OCI-LY3 (cell line): ENCODE results near the gene SPATA31C1.

Source experiments
- H2AFZ ChIP-seq: fragments of 200-600, 300-600 bp; shearing (Covaris generic); 2 replicates; pipeline ENCODE4 v1.6.0; 2014; ENCODE audit warnings: antibody characterized with exemption, low read depth, low read length
- H3K27ac ChIP-seq: fragments of 200-600, 300-600 bp; sonication (generic); 2 replicates; pipeline ENCODE4 v1.5.1; 2014; ENCODE audit warnings: mild to moderate bottlenecking, low read length, moderate library complexity, mixed read lengths
- H3K27me3 ChIP-seq: fragments of 200-600, 300-600 bp; sonication (generic); 2 replicates; pipeline ENCODE4 v1.6.1; 2014; ENCODE audit warnings: low read depth, low read length, mixed read lengths
- H3K36me3 ChIP-seq: fragments of 200-600, 300-600 bp; sonication (generic); replicated peaks from 2 replicates; pipeline ENCODE3; 2014; ENCODE audit warnings: low read depth, low read length, mixed read lengths
- H3K4me1 ChIP-seq: fragments of 300-600, 200-600 bp; sonication (generic); 2 replicates; pipeline ENCODE4 v1.6.1; 2014; ENCODE audit warnings: low read length, mixed read lengths
- H3K4me2 ChIP-seq: fragments of 200-600, 300-600 bp; sonication (generic); 2 replicates; pipeline ENCODE4 v1.6.1; 2014; ENCODE audit warnings: low read length, mixed read lengths
- H3K4me3 ChIP-seq: fragments of 300-600, 200-600 bp; sonication (generic); 2 replicates; pipeline ENCODE4 v1.5.1; 2014; ENCODE audit warnings: antibody characterized with exemption, mild to moderate bottlenecking, low read length, moderate library complexity
- H3K79me2 ChIP-seq: fragments of 300-600, 200-600 bp; shearing (Covaris generic); 2 replicates; pipeline ENCODE4 v1.6.1; 2014; ENCODE audit warnings: mild to moderate bottlenecking, low read length, mixed read lengths
- H3K9ac ChIP-seq: fragments of 300-600, 200-600 bp; shearing (Covaris generic); 2 replicates; pipeline ENCODE4 v1.6.0; 2014; ENCODE audit warnings: mild to moderate bottlenecking, low read length, moderate library complexity
- H3K9me3 ChIP-seq: fragments of 200-600, 300-600 bp; shearing (Covaris generic); 2 replicates; pipeline ENCODE4 v1.6.1; 2014; ENCODE audit warnings: low read length, mixed read lengths; ENCODE audit not compliant: insufficient read depth
- H4K20me1 ChIP-seq: fragments of 200-600, 300-600 bp; sonication (generic); 2 replicates; pipeline ENCODE4 v1.6.1; 2016; ENCODE audit warnings: low read length, mixed read lengths; ENCODE audit not compliant: insufficient read depth
- EZH2phosphoT487 ChIP-seq: fragments of 200-600 bp; shearing (Covaris generic); IDR thresholded peaks from 2 replicates; pipeline ENCODE4 v1.6.1; 2018; ENCODE audit warnings: antibody characterized with exemption, mixed run types, low read depth
- TF ChIP-seq, protein P1 (sequence below): fragments of 200-600, 300-600 bp; sonication (generic); IDR thresholded peaks from 2 replicates; pipeline ENCODE4 v1.5.1; 2014; ENCODE audit warnings: antibody characterized with exemption, low read length, low read depth

Gene SPATA31C1

GRCh38 chr9:87875060-87875459 lies 42.7 kb upstream of the SPATA31C1 start:
- H2AFZ ChIP-seq, result no peak overlapping the region
- H3K9ac ChIP-seq, result no peak overlapping the region
- H3K4me2 ChIP-seq, result no peak overlapping the region
- H3K4me3 ChIP-seq, result no peak overlapping the region
- no peaks in the 10 kb centered on the region for H3K79me2 ChIP-seq
- H3K4me1 ChIP-seq, result no peaks in the 10 kb centered on the region
- no peaks in the 10 kb centered on the region for H3K36me3 ChIP-seq
- H3K27me3 ChIP-seq, result no peaks in the 10 kb centered on the region
- no peaks in the 10 kb centered on the region for H4K20me1 ChIP-seq
- H3K9me3 ChIP-seq, result no peaks in the 10 kb centered on the region
- no peak overlapping the region for H3K27ac ChIP-seq
- TF ChIP-seq, protein P1, sequence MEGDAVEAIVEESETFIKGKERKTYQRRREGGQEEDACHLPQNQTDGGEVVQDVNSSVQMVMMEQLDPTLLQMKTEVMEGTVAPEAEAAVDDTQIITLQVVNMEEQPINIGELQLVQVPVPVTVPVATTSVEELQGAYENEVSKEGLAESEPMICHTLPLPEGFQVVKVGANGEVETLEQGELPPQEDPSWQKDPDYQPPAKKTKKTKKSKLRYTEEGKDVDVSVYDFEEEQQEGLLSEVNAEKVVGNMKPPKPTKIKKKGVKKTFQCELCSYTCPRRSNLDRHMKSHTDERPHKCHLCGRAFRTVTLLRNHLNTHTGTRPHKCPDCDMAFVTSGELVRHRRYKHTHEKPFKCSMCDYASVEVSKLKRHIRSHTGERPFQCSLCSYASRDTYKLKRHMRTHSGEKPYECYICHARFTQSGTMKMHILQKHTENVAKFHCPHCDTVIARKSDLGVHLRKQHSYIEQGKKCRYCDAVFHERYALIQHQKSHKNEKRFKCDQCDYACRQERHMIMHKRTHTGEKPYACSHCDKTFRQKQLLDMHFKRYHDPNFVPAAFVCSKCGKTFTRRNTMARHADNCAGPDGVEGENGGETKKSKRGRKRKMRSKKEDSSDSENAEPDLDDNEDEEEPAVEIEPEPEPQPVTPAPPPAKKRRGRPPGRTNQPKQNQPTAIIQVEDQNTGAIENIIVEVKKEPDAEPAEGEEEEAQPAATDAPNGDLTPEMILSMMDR, result no peak
- TF ChIP-seq EZH2phosphoT487, result no peak

- no peak for TF ChIP-seq EZH2phosphoT487
- TF ChIP-seq, protein P1, result no peak
- H3K4me1 ChIP-seq, result no peaks in the 10 kb centered on the region
- no peaks in the 10 kb centered on the region for H3K79me2 ChIP-seq
- no peaks in the 10 kb centered on the region for H3K36me3 ChIP-seq
- H3K4me3 ChIP-seq, result no peak overlapping the region
- H3K9ac ChIP-seq, result no peak overlapping the region
- no peaks in the 10 kb centered on the region for H4K20me1 ChIP-seq
- no peaks in the 10 kb centered on the region for H3K9me3 ChIP-seq
- H3K4me2 ChIP-seq, result no peak overlapping the region
- no peak overlapping the region for H2AFZ ChIP-seq
- H3K27ac ChIP-seq, result no peak overlapping the region
- H3K27me3 ChIP-seq, result no peaks in the 10 kb centered on the region
These were observed 41.8 kb upstream of the SPATA31C1 start for GRCh38 chr9:87875831-87876545.

DNA sequence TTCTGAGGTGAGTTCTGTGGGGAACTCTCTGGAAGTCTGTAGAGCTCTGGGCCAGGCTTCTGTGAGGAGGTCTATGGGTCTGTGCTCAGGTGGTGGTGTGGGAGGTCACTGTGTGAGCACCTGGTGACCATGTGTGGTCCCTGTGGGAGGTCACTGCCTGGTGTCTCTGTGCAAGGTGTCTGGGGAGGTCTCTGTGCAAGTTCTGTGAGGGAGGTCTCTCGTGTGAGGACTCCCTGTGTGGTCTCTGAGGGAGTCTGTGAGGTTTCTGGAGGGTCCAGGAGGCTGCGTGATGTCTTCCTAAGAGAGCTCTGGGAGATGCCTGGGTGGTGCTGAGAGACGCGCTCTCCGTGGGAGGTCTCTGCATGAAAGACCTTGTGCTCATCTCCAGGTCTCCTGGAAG lies 41.1 kb upstream of the SPATA31C1 start:
- Histone ChIP-seq H3K4me3 (no peak overlapping the region), H3K36me3 (no peaks in the 10 kb centered on the region), H3K79me2 (no peaks in the 10 kb centered on the region), H2AFZ (no peak overlapping the region), H4K20me1 (no peaks in the 10 kb centered on the region), H3K4me1 (no peaks in the 10 kb centered on the region), H3K27me3 (no peaks in the 10 kb centered on the region), H3K4me2 (no peak overlapping the region), H3K9ac (no peak overlapping the region), H3K9me3 (no peaks in the 10 kb centered on the region), H3K27ac (no peak overlapping the region)
- TF ChIP-seq EZH2phosphoT487, result no peak
- TF ChIP-seq, protein P1, result no peak

DNA sequence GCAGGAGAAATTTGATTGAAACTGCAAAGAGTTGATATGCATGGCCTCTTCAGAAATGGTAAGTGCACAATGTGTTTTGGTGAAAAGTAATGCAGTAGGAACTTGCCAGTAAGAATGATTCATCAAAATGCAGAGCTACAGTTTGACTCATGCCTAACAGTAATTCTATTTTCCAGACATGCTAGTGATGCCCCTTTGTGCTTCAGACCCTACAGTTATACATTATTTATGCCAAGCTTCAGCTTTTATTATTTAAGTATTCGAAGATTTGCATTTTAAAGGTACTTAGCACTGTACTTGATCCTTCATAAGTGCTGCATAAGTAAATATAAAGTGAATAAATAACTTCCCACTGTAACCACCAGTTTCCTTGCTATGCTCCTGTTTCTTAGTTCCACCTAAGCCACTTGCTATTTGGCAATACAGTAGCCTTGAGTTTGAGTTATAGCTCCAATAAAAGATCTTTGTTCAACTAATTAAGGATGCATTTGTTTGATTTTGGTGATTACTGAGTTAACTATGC lies 38.7 kb upstream of the SPATA31C1 start:
- no peaks in the 10 kb centered on the region for H3K27me3 ChIP-seq
- no peaks in the 10 kb centered on the region for H3K4me1 ChIP-seq
- no peaks in the 10 kb centered on the region for H4K20me1 ChIP-seq
- H3K27ac ChIP-seq, result no peak overlapping the region
- no peaks in the 10 kb centered on the region for H3K36me3 ChIP-seq
- no peaks in the 10 kb centered on the region for H3K9me3 ChIP-seq
- TF ChIP-seq, protein P1, result no peak
- no peak for TF ChIP-seq EZH2phosphoT487
- no peaks in the 10 kb centered on the region for H3K79me2 ChIP-seq
- H3K4me2 ChIP-seq, result no peak overlapping the region
- H3K4me3 ChIP-seq, result no peak overlapping the region
- no peak overlapping the region for H2AFZ ChIP-seq
- no peak overlapping the region for H3K9ac ChIP-seq
